Brain microvascular endothelial cell (primary cell): ENCODE data around the gene HEPHL1.
"Not testable (repeated sequence)": the region's sequence is repeated elsewhere in the genome, so short reads cannot be mapped to it uniquely, and the experiment has no call there.

Experiments used
- DNase-seq: peaks from one replicate; pipeline ENCODE4 v3.0.0-alpha.2; 2020
- H3K27ac ChIP-seq: fragments of 250-450 bp; sonication (Bioruptor Pico); 2 replicates; pipeline ENCODE4 v1.5.1; 2020; ENCODE audit warnings: mild to moderate bottlenecking, moderate library complexity
- H3K27me3 ChIP-seq: fragments of 250-450 bp; sonication (Bioruptor Pico); replicated peaks from 2 replicates; pipeline ENCODE4 v1.5.1; 2020; ENCODE audit warnings: mild to moderate bottlenecking
- H3K36me3 ChIP-seq: fragments of 250-450 bp; sonication (Bioruptor Pico); replicated peaks from 2 replicates; pipeline ENCODE4 v1.5.1; 2020; ENCODE audit warnings: mild to moderate bottlenecking
- H3K4me3 ChIP-seq: 2 replicates; pipeline ENCODE4 v1.5.1; 2011; ENCODE audit warnings: low read depth, mild to moderate bottlenecking, control low read depth, low read length, moderate library complexity
- CTCF ChIP-seq: IDR thresholded peaks from 2 replicates; pipeline ENCODE4 v1.5.1; 2011; ENCODE audit warnings: low read depth, mild to moderate bottlenecking, moderate library complexity, low read length, control low read depth, inconsistent platforms; ENCODE audit errors: missing control alignments
- in situ Hi-C: cut with HindIII; loops from 2 replicates; pipeline ENCODE4 v1.10.0; 2017; ENCODE audit warnings: low sequenced_read_pairs, low pct_ligation_motif_present

Gene HEPHL1, protein sequence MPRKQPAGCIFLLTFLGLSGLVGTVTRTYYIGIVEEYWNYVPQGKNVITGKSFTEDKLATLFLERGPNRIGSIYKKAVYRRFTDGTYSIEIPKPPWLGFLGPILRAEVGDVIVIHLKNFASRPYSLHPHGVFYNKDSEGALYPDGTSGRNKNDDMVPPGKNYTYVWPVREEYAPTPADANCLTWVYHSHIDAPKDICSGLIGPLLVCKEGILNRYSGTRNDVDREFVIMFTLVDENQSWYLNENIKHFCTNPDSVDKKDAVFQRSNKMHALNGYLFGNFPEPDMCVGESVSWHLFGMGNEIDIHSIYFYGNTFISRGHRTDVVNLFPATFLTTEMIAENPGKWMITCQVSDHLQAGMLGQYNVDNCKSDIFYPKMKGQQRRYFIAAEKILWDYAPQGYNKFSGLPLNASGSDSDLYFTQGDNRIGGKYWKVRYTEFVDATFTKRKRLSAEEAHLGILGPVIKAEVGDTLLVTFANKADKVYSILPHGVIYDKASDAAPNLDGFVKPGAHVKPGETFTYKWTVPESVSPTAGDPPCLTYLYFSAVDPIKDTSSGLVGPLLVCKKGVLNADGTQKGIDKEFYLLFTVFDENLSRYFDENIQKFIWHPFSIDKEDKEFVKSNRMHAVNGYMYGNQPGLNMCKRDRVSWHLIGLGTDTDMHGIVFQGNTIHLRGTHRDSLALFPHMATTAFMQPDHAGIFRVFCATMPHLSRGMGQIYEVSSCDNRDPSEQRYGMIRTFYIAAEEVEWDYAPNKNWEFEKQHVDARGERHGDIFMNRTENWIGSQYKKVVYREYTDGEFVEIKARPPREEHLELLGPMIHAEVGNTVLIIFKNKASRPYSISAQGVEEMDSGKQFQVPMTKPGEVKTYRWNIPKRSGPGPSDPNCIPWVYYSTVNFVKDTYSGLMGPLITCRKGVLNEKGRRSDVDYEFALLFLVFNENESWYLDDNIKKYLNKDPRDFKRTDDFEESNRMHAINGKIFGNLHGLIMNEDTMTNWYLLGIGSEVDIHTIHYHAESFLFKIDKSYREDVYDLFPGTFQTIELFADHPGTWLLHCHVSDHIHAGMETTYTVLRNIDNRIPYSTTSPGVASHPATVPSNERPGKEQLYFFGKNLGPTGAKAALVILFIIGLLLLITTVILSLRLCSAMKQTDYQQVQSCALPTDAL

GRCh38 chr11:94020777-94021481 lies at the start of gene HEPHL1:
TSS of gene HEPHL1 (plus strand) at chr11:94021354. CDS start at chr11:94021369, 15 bp downstream.
- H3K27me3 ChIP-seq: no peaks in the 10 kb centered on the region
- no peak for TF ChIP-seq CTCF
- in situ Hi-C loops: no loop called here
- H3K36me3 ChIP-seq: no peaks in the 10 kb centered on the region
- no peak within 1 kb of the TSS for H3K27ac ChIP-seq
- H3K4me3 ChIP-seq: no peak within 1 kb of the TSS
- no peak for DNase-seq

GRCh38 chr11:93972790-93973189 lies 48.4 kb upstream of the HEPHL1 start:
- no peaks in the 10 kb centered on the region for H3K27me3 ChIP-seq
- in situ Hi-C loops: no loop called here
- TF ChIP-seq CTCF: no peak
- H3K27ac ChIP-seq: no peak overlapping the region
- H3K36me3 ChIP-seq: no peaks in the 10 kb centered on the region
- DNase-seq: no peak
- H3K4me3 ChIP-seq: no peak overlapping the region

DNA sequence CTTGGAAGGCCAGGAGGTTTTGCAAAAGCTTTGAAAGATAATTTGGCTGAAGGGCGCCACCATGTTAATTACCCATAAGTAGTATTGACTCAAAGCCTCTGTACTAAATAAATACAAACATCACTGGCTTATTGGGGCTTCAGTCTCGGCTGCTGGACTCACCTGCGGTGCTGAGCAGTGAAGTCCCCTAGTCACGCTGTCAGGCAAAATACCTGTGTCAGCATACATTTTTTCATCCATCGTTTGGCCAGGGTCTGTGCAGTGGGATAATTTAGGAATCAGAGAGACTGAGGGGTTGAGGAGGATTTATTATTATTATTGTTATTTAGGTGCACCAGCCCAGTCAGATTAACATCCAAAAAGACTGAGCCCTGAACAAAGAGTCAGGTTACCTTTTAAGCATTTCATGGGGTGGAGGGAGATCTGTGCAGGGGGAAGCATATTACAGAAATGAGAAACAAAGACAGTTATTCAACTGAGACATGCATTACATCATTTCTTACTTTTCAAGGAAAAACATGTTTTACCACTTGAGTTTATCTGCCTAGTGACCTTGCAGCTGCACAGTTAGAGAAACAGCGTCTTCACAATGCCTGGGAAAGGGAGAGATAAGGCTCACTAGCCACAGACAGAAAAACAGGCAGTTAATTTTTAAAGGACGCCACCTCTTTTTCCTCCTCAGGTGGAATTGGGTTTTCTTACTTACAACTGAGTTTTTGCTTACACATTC lies 47.7 kb upstream of the HEPHL1 start:
- H3K4me3 ChIP-seq, in situ Hi-C loops, H3K36me3 ChIP-seq, H3K27me3 ChIP-seq, DNase-seq, H3K27ac ChIP-seq: not testable (repeated sequence)

- H3K4me3 ChIP-seq: no peak overlapping the region
- no peaks in the 10 kb centered on the region for H3K36me3 ChIP-seq
- H3K27me3 ChIP-seq: no peaks in the 10 kb centered on the region
- no peak for DNase-seq
- TF ChIP-seq CTCF: no peak
- H3K27ac ChIP-seq: no peak overlapping the region
- in situ Hi-C loops: no loop called here
Observed at GRCh38 chr11:93974759-93975158, 46.4 kb upstream of the HEPHL1 start.

- H3K27ac ChIP-seq, DNase-seq, in situ Hi-C loops, H3K4me3 ChIP-seq, H3K27me3 ChIP-seq, H3K36me3 ChIP-seq: not testable (repeated sequence)
Observed at GRCh38 chr11:93976577-93977254, 44.4 kb upstream of the HEPHL1 start.
